Activated naive CD4-positive, alpha-beta T cell treated with anti-CD3 and anti-CD28 coated beads, Interleukin-2, amount 50 U/mL, for 72 hours (primary cell): Measurements from ENCODE around the gene AACS. TPM values are rescaled to one million over a fixed set of nuclear protein-coding genes. Genes with fewer than 3 reads are reported as not detected.
A peak's percentile ranks its signal among the peaks of the same experiment; 100 is the strongest.

ENCODE experiments used
- ATAC-seq, 2 donors: fragments of 150-1000 bp; cut with Tn5 transposase; 2 replicates each; pipeline ENCODE4 v1.10.0; 2021; ENCODE audit warnings: mild to moderate bottlenecking in 2 of 2, moderate library complexity in 2 of 2
- DNase-seq, 2 donors: peaks; one replicate each; pipeline ENCODE4 v3.0.0; 2021 to 2022; ENCODE audit warnings: low spot score in 2 of 2
- H3K27ac Mint-ChIP-seq, 2 donors: one replicate each; pipeline ENCODE4 v1.8.0; 2022; ENCODE audit warnings: mild to moderate bottlenecking in 2 of 2, mixed read lengths in 2 of 2
- H3K36me3 Mint-ChIP-seq, 2 donors: one replicate each; pipeline ENCODE4 v1.8.0; 2022; ENCODE audit warnings: mixed read lengths in 2 of 2
- H3K9me3 Mint-ChIP-seq, 2 donors: one replicate each; pipeline ENCODE4 v1.8.0; 2022; ENCODE audit warnings: mixed read lengths in 2 of 2
- total RNA-seq, 2 donors: library from RNA; stranded (reverse); gene quantifications; one replicate each; pipeline ENCODE4 v1.2.3, GENCODE V29; 2022

AACS gene
- total RNA-seq, 2 donors from 2014 or later: 24.0 to 36.0 TPM

DNA sequence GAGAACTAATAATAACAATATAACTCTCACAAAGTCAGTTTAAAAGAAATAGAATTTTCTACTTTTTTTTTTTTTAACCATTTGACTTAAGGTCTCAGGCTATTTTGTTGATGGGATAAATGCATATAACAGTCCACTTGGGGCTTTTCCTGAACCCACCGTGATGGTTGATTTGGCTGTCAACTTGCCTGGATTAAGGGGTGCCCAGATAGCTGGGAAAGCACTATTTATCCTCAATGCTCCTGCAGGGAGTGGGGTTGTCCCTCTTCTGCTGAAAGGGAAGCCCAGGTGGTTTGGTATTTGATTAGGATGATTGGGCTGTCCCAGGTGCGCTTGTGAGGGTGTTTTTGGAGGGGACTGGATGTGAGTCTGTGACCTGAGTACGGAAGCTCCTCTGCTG, 114.9 kb downstream of the AACS start:
- no peak for DNase-seq
- ATAC-seq: no peak
- H3K27ac Mint-ChIP-seq: no peak overlapping the region
- peaks cover 0 to 3% of the 10 kb centered on the region in 2 donors for H3K9me3 Mint-ChIP-seq
- no peaks in the 10 kb centered on the region for H3K36me3 Mint-ChIP-seq

DNA sequence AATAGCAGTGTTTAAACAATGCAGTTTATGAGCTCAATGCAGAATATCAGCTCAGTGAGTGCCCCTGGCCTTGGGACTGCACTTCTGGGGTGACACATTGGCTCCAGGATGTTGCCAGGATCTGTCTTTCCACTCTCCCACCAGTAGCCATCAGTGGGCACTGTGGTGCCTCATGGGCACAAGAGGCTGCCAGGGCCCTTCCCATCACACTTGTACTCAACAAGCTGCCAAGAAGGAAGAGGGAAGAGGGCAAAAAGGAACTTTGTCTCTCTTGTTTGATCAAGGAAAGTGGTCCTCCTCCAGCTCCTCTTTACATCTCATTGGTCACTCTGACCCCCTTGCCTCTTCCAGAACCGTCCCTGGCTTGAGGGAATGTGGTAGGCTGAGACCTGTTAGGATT, 115.9 kb downstream of the AACS start:
- no peaks in the 10 kb centered on the region for H3K36me3 Mint-ChIP-seq
- ATAC-seq (no peak), DNase-seq (no peak)
- no peaks in the 10 kb centered on the region for H3K9me3 Mint-ChIP-seq
- H3K27ac Mint-ChIP-seq: no peak overlapping the region

DNA sequence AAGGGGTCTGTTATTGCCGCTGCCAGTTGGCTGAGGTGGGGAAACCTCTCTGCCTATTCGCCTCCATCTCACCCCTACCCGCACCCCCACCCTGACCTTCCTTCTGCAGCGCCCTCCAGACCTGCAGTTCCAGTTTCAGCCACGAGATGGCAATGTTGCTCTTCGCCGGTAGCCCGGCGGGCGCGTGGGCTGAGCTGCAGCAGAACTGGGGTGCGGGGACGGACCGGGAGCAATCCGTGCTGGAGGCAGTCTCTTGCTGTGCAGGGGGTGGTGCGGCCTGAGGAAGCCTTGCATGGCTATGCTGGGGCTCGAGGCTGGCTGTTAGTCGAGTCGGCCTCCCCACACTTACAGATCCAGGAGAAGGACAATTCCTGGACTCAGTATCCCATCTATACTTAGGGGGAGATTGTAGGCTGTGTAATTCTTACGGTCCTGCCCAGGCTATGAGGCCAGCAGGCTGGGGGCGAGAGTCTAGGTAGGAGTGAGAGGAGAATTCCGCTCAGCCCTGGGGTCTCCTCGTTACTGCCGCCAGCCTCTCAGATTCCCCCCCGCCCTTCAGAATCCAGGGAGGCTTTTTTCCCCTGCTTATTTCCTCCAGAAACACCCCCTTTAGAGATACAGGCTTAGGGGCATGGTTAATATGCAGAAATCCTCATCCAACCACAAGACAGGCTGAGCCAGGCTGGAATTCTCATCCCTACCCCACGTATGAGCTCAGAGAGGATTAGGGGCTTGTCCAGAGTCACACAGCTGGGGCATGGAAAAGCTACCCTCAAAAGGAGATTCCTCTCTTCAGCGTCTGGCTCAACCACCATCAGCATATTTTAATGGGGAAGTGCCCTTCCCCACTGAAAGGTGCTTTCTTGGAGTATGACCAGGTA, 118.2 kb downstream of the AACS start:
- Mint-ChIP-seq H3K36me3 (no peaks in the 10 kb centered on the region), H3K9me3 (no peaks in the 10 kb centered on the region), H3K27ac (no peak overlapping the region)
- peak; percentile 73 to 81 for ATAC-seq
- peak; percentile 72 to 93 for DNase-seq

DNA sequence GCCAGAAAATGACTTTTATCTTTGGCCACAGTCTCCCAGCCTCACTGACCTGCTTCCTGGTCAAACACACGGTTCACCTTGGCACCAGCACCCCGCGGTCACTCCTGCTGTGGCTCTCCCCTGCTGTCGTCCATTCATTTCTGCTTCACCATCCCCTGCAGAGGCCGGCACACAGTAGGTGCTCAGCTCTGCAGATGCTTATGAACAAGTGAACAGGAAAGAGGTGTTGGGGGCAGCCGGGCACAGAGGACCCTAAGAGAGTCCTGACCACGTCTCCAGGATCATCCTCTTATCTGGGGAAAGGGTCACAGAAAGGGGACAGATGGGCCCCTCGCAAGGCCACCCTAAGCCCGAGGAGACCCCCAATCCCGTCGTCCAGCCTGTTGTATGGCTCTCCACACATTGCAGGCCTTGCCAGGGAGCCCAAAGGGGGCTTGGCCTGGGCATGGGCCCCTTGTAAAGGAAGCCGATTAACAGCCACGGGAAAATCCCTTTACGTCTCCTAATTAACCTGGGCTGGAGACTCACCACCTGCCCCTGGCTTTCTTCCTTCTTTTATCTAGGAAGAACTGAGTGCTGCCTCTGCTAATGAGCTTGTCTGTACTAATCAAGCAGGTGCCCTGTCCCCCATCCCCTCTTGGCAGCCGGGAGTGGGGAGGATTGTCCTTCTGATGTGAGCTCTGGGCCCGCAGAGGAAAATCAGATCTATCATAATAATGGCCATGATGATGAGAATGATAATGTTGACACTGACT, 119.2 kb downstream of the AACS start:
- ATAC-seq (no peak), DNase-seq (no peak)
- Mint-ChIP-seq H3K9me3 (no peaks in the 10 kb centered on the region), H3K27ac (peak overlapping the region in 1 of 2 donors; percentile 44), H3K36me3 (no peaks in the 10 kb centered on the region)

DNA sequence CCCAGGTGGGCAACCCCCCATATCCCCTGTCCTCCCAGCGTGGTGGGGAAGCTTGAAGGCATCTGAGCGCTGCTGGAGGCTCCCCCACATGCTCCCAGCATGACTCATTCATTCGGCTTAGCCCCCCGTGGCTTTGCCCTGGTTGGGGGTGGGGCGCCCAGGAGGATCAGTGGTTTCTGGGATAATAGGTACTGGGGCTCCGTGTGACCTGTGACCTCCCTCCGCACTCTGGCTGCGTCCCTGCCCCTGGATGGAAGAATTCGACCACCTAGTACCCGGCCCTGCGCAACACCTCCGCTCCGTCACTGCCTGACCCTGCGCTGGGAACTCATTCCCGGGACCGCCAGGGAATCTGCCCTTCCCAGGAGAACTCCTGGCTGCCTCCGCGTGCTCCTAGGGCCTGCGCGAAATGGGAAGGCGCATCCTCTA, 120.1 kb downstream of the AACS start:
- H3K27ac Mint-ChIP-seq: no peak overlapping the region
- no peak for DNase-seq
- no peaks in the 10 kb centered on the region for H3K9me3 Mint-ChIP-seq
- no peak for ATAC-seq
- H3K36me3 Mint-ChIP-seq: no peaks in the 10 kb centered on the region

DNA sequence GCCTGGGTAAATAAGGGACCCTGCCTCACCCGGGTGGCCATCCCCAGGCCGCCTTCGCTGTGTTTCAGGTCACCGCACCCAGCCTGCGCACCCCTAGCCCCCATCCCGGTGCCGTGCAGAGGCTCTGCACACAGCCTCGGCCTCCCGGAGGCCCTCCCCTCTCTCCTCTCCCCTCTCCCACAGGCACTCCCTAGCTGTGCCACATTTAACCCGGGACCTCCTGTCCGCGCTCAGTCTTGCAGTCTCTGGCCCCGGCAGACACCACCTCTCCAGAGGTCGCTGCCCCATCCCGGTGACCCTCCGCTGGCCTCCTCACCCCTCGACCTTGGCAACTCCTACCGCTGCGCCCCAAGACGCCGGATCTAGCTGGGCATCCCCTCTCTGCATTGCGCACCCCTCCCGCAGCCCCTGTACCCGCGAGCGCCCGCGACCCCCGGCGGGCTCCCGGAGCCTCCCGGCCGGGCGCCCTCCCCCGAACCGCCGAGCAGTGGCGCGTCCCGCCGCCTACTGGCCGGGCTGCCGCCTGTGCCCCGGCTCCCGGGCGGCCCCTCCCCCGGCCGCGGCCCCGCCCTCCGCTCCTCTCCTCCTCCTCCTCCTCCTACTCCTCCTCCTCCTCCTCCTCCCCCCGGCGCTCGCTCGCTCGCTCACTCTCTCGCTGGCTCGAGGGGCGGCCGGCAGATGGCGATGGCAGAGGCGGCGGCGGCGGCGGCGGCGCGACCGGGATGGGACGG, 120.7 kb downstream of the AACS start, which contains the start of gene TMEM132B:
Gene TMEM132B (plus strand): TSS at position 647 of the 731 bp plus-strand sequence.
- H3K9me3 Mint-ChIP-seq: no peaks in the 10 kb centered on the region
- ATAC-seq (peak; percentile 46 to 83), DNase-seq (peak in 1 of 2 donors; percentile 61)
- no peaks in the 10 kb centered on the region for H3K36me3 Mint-ChIP-seq
- H3K27ac Mint-ChIP-seq: no peak within 1 kb of the TSS

DNA sequence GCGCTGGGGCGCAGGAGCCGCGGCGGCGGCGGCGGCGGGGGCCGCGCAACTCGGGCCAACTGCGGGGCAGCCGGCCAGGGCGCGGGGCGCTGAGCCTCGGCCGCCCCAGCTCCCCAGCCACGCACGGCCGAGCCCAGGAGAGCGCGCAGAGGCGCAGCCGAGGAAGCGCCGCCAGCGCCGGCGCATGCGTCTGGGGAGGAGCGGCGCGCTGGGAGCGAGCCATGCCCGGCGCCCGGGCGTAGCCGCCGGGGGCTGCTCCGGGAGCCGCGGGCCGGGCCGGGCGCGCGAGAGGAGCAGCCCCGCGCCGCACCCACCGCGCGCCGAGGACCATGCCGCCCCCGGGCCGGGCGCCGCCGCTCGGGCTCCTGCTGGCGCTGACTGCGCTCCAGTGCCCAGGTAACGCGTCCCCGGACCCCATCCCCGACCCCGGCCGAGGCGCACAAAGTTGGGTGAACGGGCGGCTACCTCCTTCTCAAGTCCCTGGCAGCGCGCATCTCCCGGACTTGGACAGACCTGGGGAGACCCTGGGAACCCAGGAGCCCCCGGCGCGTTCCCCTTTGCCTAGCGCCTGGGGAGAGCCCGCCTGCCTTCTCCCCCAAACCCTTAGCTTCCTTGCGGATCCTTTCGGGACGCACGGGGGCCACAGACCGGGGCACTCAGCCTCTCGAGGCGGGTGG, 121.4 kb downstream of the AACS start:
- Mint-ChIP-seq H3K27ac (no peak overlapping the region), H3K9me3 (no peaks in the 10 kb centered on the region), H3K36me3 (no peaks in the 10 kb centered on the region)
- ATAC-seq (peak in 1 of 2 donors; percentile 48), DNase-seq (no peak)

DNA sequence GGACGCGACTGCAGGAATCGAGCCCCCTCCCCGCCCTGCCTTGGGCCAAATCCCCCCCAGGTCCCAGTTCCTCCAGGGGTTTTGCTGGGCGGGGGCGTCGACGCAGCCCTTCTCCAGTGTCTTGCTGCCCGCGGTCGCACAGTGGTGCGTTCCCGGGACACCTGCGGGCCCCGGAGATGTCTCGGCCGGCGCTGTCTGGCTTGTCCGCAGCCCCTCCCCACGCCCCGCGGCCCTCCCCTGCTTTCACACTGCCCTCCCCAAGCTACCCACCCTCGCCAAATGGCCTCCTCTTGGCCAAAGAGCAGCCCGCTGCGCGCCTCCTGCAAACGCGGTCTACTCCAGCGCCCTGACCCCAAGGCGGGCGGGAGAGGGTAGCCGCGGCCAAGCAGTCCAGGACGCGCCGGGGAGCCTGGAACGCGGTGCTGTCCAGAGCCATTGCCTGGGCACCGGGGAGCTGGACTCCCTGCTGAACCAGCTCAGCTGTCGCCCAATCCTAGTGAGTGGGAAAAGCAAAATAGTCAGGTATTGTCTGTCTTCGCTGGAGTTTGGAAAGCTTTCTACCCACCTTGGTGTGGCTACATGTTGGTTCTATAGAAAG, 122.0 kb downstream of the AACS start:
- no peak for ATAC-seq
- no peaks in the 10 kb centered on the region for H3K9me3 Mint-ChIP-seq
- no peak for DNase-seq
- H3K36me3 Mint-ChIP-seq: no peaks in the 10 kb centered on the region
- H3K27ac Mint-ChIP-seq: no peak overlapping the region

DNA sequence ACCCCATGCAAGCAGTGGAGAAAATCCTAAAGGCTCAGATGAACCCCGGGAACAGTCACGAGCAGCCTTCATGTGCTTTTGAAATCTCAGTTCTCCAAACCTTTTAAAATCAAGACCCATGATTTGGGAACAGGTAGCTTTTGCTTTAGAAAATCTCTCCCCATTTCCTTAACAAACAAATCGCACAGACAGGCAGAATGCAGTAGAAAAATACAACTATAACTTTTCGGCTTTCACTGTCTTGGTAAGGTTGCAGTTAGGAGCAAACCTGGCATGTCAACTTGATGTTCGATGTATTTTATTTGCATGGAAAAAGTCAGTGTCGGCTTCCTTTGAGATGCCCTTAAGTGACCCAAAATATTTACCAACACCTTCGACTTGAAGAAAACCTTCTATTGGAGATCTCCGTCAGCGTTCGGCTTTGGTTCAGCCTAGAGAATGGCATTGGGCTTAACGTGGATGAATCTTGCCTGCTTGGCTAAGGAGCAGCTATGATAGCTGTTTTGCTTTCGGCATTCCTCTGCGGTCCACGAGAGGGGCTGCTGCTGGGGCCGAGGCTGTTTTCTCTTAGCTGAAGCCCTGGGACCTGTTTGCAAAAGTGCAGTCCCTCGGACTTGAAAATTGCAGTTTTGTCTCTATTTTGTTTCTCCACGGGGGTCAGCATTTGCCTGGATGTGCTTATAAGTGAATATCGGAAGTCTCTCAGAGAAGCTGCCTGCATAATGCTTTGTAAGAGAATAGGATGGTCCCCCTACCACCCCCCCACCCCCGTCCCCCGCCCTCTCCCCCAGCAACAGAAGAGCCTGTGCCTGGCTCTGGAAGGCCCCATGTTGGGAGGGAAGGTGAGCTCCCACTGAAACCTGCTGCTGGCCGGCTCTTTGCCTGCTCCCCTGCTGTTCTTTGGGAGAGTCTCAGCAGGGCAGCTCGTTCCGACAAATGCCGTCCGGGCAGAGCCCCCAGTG, 122.8 kb downstream of the AACS start:
- H3K27ac Mint-ChIP-seq: no peak overlapping the region
- no peak for ATAC-seq

DNA sequence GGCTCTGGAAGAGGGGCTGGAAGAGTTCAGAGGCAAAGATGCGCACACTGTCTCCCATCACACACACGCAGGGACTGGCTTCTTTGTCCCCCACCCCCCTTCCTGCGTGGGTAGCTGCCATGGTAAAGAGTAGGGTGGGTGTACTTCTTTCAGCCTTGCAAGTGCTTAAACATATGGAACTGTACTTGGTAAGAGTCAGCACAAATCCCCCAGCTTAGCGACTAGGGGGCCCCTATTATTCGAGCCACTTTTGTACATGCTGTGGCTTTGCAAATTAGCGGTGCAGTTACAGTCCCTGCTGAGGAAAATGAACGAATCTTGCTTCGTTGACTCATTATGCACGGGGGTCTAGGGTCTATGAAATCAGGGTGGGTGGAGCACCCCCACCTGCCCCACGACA, 123.8 kb downstream of the AACS start:
- H3K36me3 Mint-ChIP-seq: no peaks in the 10 kb centered on the region
- no peaks in the 10 kb centered on the region for H3K9me3 Mint-ChIP-seq
- no peak for ATAC-seq
- DNase-seq: no peak
- H3K27ac Mint-ChIP-seq: no peak overlapping the region

More for the DNA sequence above, 122.8 kb downstream of the AACS start:
- no peak for DNase-seq
- H3K9me3 Mint-ChIP-seq: no peaks in the 10 kb centered on the region
- no peaks in the 10 kb centered on the region for H3K36me3 Mint-ChIP-seq

DNA sequence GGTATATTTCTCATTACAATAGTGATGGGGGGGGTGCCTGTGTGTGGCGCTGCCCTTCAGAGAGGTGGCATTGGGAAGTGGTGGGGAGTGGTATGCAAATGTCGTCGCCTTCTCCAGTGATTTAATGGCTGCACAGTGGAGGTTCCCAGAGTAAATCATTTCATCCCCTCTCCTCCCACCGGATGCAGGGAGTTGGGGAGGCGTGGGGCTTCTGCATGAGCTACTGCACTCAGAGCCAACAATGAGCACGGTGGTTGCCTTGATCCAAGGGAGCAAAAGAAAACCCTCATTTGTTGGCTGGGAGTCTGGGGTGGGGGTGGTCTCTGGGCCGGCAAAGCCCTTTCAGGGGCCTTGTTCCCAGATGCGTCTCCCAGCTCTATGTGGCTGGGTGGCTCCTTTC, 124.3 kb downstream of the AACS start:
- H3K27ac Mint-ChIP-seq: no peak overlapping the region
- no peaks in the 10 kb centered on the region for H3K9me3 Mint-ChIP-seq
- ATAC-seq: no peak
- DNase-seq: no peak
- no peaks in the 10 kb centered on the region for H3K36me3 Mint-ChIP-seq

DNA sequence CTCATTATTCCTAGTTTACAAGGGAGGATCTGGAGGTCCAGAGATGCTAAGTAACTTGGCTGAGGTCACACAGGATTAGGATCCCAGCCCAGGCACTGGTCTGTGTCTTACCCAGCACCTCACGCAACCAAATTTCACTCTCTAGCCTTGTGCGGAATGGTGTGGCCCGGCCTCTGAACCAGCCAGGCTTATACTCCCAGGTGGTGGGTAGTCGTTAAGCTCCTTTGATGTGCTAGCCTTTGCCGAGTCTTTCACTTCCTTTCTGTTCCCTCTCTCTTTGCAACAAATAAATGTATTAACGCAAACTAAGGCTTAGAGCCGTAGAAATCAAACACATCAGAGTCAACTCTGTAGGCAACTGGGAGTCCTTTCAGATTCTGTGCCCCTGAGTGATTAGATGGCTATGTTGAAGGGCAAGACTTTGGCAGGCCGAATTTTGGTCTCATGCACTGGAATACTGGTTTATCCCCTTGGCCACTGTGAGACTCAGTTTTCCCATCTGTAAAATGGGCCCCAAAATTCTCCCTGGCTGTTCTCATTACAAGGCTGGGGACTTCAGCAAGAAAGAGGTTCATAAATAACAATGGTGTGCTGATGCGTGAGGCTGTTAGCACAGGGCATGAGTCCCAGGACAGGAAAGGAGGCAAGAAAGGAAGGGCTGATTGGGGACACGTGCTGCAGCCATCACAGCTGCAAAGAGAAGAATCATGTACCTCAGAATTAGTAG, 126.3 kb downstream of the AACS start:
- Mint-ChIP-seq H3K36me3 (no peaks in the 10 kb centered on the region), H3K27ac (no peak overlapping the region), H3K9me3 (no peaks in the 10 kb centered on the region)
- ATAC-seq: no peak
- DNase-seq: no peak

DNA sequence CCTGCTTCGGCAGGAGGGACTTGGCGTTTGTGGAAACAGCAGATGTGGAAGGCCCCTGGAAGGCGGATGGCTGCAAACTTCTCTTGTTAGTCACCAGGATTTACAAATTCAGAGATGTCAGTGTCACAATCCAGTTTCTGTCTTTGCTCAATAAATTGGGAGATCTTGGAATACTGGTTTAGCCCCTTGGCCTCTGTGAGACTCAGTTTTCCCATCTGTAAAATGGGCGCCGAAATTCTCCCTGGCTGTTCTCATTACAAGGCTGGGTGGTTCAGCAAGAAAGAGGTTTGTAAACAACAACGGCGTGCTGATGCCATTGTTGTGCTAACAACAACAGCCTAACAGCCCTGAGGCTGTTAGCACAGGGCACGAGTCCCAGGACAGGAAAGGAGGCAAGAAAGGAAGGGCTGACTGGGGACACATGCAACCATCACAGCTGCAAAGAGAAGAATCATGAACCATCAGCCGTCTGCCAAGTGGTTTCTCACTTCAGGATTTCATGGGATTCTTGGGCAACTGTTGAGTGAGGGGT, 127.5 kb downstream of the AACS start:
- Mint-ChIP-seq H3K9me3 (no peaks in the 10 kb centered on the region), H3K27ac (no peak overlapping the region), H3K36me3 (no peaks in the 10 kb centered on the region)
- no peak for ATAC-seq
- DNase-seq: no peak
